Nephron (organoid): ENCODE measurements around the gene ARL6.

Experiments
- H3K27ac Mint-ChIP-seq, 3 experiments: 2 replicates each; pipeline ENCODE4 v1.8.0; 2020; ENCODE audit warnings: mixed read lengths in 3 of 3, mild to moderate bottlenecking in 2 of 3, moderate library complexity in 1 of 3
- H3K27me3 Mint-ChIP-seq: 2 replicates; pipeline ENCODE4 v1.8.0; 2021; ENCODE audit warnings: low read depth, mild to moderate bottlenecking, moderate library complexity, mixed read lengths
- H3K36me3 Mint-ChIP-seq: 2 replicates; pipeline ENCODE4 v1.8.0; 2020; ENCODE audit warnings: low read depth, mixed read lengths
- H3K4me1 Mint-ChIP-seq: 2 replicates; pipeline ENCODE4 v1.8.0; 2020; ENCODE audit warnings: mixed read lengths
- H3K4me3 Mint-ChIP-seq, 3 experiments: 2 replicates each; pipeline ENCODE4 v1.8.0; 2020; ENCODE audit warnings: mild to moderate bottlenecking in 3 of 3, mixed read lengths in 3 of 3, moderate library complexity in 2 of 3
- H3K9me3 Mint-ChIP-seq: 2 replicates; pipeline ENCODE4 v1.8.0; 2020; ENCODE audit warnings: mixed read lengths
- CTCF ChIP-seq, 3 experiments: fragments of 200-600 bp; sonication (generic); IDR thresholded peaks; one replicate each; pipeline ENCODE4 v1.5.0; 2021; ENCODE audit warnings: antibody characterized with exemption in 3 of 3; ENCODE audit not compliant: unreplicated experiment in 3 of 3

The ARL6 gene

GRCh38 chr3:97738761-97739160 is 25.8 kb upstream of the ARL6 start:
- TF ChIP-seq CTCF (IDR thresholded peaks at IDR 0.05; ENCODE audit: unreplicated experiment in 3 of 3): no peak
- Mint-ChIP-seq H3K27ac (no peak overlapping the region), H3K4me3 (no peak overlapping the region), H3K4me1 (peaks cover 5% of the 10 kb centered on the region), H3K36me3 (no peaks in the 10 kb centered on the region), H3K9me3 (no peaks in the 10 kb centered on the region), H3K27me3 (no peaks in the 10 kb centered on the region)

- no peak overlapping the region for H3K4me3 Mint-ChIP-seq
- no peak overlapping the region for H3K27ac Mint-ChIP-seq
- TF ChIP-seq CTCF (IDR thresholded peaks at IDR 0.05; ENCODE audit: unreplicated experiment in 3 of 3): no peak
- H3K36me3 Mint-ChIP-seq: no peaks in the 10 kb centered on the region
- H3K9me3 Mint-ChIP-seq: no peaks in the 10 kb centered on the region
- H3K4me1 Mint-ChIP-seq: peaks cover 2% of the 10 kb centered on the region
- H3K27me3 Mint-ChIP-seq: no peaks in the 10 kb centered on the region
Measured at GRCh38 chr3:97742036-97742435, 22.5 kb upstream of the ARL6 start.

- no peaks in the 10 kb centered on the region for H3K9me3 Mint-ChIP-seq
- H3K4me3 Mint-ChIP-seq: no peak overlapping the region
- no peaks in the 10 kb centered on the region for H3K36me3 Mint-ChIP-seq
- TF ChIP-seq CTCF (IDR thresholded peaks at IDR 0.05; ENCODE audit: unreplicated experiment in 3 of 3): no peak
- H3K27me3 Mint-ChIP-seq: no peaks in the 10 kb centered on the region
- H3K27ac Mint-ChIP-seq: no peak overlapping the region
- H3K4me1 Mint-ChIP-seq: no peaks in the 10 kb centered on the region
Measured at GRCh38 chr3:97744289-97744688, 20.3 kb upstream of the ARL6 start.

- Mint-ChIP-seq H3K36me3 (no peaks in the 10 kb centered on the region), H3K9me3 (no peaks in the 10 kb centered on the region), H3K4me3 (peak overlapping the region; percentile 96 to 99 (median 97)), H3K27ac (peak overlapping the region; percentile 98 to 99 (median 99)), H3K27me3 (no peaks in the 10 kb centered on the region), H3K4me1 (peaks cover 22% of the 10 kb centered on the region)
- no peak for TF ChIP-seq CTCF (IDR thresholded peaks at IDR 0.05; ENCODE audit: unreplicated experiment in 3 of 3)
Measured at GRCh38 chr3:97763586-97764406, 762 bp upstream of the ARL6 start.

- Mint-ChIP-seq H3K4me1 (peaks cover 22% of the 10 kb centered on the region), H3K4me3 (peak overlapping the region; percentile 96 to 99 (median 97)), H3K9me3 (peaks cover 2% of the 10 kb centered on the region), H3K27ac (peak overlapping the region; percentile 98 to 99 (median 99)), H3K36me3 (peaks cover 15% of the 10 kb centered on the region), H3K27me3 (no peaks in the 10 kb centered on the region)
- TF ChIP-seq CTCF (IDR thresholded peaks at IDR 0.05; ENCODE audit: unreplicated experiment in 3 of 3): no peak
Measured at GRCh38 chr3:97765336-97765735, 778 bp downstream of the ARL6 start.

GRCh38 chr3:97772926-97773325 is 8.4 kb downstream of the ARL6 start:
- H3K9me3 Mint-ChIP-seq: peaks cover 15% of the 10 kb centered on the region

More at GRCh38 chr3:97772926-97773325, 8.4 kb downstream of the ARL6 start:
- no peaks in the 10 kb centered on the region for H3K4me1 Mint-ChIP-seq
- no peaks in the 10 kb centered on the region for H3K27me3 Mint-ChIP-seq
- no peak overlapping the region for H3K4me3 Mint-ChIP-seq
- no peak for TF ChIP-seq CTCF (IDR thresholded peaks at IDR 0.05; ENCODE audit: unreplicated experiment in 3 of 3)
- H3K36me3 Mint-ChIP-seq: peaks cover 79% of the 10 kb centered on the region
- H3K27ac Mint-ChIP-seq: no peak overlapping the region
